ENCODE results near the gene EXD3.
A peak's percentile ranks its signal among the peaks of the same experiment; 100 is the strongest.

EXD3 gene

DNA sequence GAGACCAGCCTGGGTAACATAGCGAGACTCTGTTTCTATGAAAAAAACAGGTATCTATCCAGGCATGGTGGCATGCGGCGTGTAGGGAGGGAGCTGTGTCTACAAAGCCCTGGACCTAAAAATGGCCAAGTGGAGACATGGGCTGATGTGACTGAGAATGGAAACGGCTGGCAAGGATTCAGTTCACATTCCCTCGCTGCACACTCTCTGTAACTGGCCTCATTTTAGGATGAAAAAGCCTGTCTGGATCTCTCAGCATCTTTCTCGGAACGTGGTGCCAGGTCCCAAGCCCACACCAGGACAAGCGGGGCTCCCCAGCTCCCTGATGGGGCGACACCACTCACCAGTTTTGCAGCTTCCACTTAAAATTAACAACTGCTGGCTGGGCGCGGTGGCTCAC, 13.4 kb downstream of the EXD3 start:
- TF ChIP-seq, protein P1, sequence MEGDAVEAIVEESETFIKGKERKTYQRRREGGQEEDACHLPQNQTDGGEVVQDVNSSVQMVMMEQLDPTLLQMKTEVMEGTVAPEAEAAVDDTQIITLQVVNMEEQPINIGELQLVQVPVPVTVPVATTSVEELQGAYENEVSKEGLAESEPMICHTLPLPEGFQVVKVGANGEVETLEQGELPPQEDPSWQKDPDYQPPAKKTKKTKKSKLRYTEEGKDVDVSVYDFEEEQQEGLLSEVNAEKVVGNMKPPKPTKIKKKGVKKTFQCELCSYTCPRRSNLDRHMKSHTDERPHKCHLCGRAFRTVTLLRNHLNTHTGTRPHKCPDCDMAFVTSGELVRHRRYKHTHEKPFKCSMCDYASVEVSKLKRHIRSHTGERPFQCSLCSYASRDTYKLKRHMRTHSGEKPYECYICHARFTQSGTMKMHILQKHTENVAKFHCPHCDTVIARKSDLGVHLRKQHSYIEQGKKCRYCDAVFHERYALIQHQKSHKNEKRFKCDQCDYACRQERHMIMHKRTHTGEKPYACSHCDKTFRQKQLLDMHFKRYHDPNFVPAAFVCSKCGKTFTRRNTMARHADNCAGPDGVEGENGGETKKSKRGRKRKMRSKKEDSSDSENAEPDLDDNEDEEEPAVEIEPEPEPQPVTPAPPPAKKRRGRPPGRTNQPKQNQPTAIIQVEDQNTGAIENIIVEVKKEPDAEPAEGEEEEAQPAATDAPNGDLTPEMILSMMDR (IDR thresholded peaks at IDR 0.05): no peak
- Histone ChIP-seq H3K4me3 (no peak overlapping the region), H3K27ac (peak overlapping the region in 1 of 2 donors; percentile 24)
- no peak for DNase-seq (ENCODE audit: low spot score)

DNA sequence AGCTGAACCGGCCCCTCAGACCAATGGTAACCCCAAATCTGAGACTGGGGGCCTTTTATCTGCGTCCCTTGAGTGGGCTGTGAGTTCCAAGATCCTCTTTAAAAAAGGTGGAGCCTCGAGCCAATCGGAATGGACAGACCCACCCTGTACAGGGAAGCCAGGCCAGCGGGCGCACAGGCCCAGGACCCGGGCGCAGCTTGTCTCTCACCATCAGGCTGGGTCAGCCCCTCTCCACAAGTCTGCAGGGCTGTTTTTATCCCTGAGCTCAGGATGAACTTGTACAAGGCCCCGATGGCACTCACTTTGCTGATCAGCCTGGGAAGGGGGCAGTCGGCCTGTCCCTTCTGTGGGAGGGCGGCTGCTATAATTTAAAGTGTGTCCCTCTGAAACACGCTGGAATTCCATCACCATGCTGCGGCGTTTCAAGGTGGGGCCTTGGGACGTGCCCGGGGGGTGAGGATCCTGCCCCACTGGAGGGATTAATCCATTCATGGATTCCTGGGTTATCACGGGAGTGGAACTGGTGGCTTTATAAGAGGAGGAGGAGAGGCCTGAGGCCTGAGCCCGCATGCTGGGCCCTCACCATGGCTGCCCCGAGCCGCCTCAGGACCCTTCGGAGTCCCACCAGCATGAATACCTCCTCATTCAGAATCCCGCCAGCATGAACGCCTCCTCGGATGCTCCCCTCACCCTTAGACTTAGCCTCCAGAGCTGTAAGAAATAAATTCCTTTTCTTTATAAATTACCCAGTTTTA, 14.1 kb downstream of the EXD3 start:
- TF ChIP-seq, protein P1 (IDR thresholded peaks at IDR 0.05): no peak
- DNase-seq (ENCODE audit: low spot score): no peak
- Histone ChIP-seq H3K4me3 (no peak overlapping the region), H3K27ac (peak overlapping the region in 1 of 2 donors; percentile 24)

DNA sequence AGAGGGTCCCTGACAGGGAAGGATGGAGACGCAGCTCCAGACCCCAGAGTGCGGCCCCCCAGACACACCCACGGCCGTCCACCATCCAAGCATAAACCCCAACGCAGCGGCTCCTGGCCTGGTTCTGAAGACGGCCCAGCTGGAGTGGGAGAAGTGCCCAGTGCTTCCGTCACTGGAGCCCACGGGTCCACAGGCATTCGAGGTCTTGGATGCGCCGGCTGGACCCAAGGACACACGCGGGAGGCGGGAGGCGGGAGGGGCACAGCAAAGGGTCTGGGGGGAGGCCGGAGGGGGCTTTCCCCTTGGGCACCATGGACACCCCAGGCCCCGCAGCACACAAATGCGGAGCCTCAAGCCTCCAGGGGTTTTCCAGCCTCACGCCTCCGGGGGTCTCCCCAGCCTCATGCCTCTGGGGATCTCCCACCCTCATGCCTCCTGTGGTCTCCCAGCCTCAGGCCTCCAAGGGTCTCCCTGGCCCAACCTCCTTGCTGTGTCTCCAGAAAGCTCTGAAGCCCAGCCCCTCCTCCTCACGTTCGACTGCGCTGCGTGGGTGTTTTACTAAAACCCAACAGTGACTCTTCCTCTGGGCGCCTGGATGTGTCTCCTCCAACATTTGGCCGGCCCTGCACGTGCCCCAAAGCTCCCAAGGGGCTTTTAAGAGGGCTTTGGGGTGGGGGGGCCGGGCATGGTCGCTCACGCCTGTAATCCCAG, 15.2 kb downstream of the EXD3 start:
- DNase-seq (ENCODE audit: low spot score): no peak
- Histone ChIP-seq H3K27ac (peak overlapping the region in 1 of 2 donors; percentile 75), H3K4me3 (peak overlapping the region; percentile 68)
- TF ChIP-seq, protein P1 (IDR thresholded peaks at IDR 0.05): no peak

DNA sequence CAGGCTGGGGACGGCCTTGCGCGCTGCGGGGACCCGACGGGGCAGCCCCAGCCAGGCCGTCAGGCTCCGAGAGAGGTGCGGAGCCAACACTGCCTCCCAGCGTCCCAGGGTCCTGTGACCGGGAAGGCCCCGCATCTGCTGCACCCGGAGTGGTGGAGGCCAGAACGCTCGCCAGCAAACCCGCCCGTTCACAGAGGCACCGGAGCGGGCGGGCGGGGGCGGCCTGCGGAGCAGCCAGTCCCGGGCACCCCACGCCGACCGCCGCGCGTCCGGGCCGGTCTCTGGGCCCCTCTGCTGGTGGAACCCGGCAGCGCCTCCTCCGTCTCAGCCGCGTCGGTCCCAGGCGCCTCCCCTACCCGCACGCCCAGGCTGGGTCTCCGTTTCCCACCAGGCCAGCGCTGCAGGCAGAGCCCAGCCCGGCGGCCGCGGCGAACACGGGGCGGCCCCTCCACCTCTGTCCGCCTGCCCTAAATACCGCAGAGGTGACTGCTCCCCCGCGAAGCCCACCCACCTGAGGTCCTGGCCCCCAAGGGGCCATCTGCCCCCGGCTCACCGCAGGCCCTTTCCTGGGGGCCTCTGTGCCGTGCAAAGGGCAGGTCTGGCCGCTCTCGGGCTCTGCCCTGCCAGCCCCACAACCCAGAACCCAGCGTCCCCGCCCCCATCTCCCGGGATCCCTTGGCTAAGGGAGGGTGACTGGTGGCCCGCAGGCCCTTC, 15.9 kb downstream of the EXD3 start:
- Histone ChIP-seq H3K4me3 (peak overlapping the region; percentile 68), H3K27ac (peak overlapping the region in 1 of 2 donors; percentile 75)
- no peak for DNase-seq (ENCODE audit: low spot score)
- TF ChIP-seq, protein P1 (IDR thresholded peaks at IDR 0.05): peak; percentile 72

DNA sequence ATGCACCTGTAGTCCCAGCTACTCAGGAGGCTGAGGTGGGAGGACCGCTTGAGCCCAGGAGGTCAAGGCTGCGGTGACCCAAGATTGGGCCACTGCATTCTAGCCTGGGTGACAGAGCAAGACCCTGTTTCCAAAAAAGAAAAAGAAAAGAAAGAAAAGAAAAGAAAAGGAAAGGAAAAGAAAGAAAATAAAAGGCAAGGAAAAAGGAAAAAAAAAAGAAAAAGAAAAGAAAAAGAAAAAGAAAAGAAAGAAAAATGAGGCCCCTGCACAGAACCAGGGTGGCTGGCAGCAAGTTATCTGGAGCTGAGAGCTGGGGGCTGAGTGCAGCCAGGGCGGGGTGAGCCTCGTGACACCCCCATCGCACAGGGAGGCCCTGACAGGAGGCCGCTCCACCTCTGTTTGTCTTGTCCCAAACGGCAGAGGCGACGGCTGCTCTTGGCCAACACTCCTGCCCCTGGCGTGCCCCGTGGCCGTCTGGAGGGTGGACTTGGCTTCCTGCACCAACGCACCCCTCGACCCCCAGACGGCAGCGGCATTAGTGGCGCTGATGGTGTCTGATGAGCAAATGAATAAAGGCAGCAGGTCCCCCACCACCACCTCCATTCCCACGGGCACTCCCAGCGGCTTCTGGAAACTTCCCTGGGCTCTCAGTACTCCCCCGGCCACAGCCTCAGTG, 16.7 kb downstream of the EXD3 start:
- Histone ChIP-seq H3K27ac (peak overlapping the region in 1 of 2 donors; percentile 75), H3K4me3 (peak overlapping the region; percentile 68)

DNA sequence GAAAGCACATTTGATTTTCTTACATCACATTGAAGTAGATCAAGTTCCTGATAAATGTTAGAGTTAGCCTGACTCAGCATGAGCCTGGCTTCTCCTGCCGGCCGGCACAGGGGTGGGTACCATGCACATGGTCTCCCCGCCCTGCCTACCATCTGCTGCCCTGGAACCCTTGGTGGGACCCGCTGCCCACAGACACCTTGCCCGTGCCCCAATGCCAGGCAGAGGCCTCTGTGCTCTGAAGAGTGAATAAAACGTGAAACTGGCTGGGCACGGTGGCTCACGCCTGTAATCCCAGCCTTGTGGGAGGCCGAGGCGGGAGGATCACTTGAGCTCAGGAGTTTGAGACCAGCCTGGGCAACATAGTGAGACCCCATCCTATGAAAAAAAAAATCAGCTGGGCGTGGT, 17.3 kb downstream of the EXD3 start:
- no peak overlapping the region for H3K27ac ChIP-seq

More for the DNA sequence above, 16.7 kb downstream of the EXD3 start:
- DNase-seq (ENCODE audit: low spot score): no peak
- TF ChIP-seq, protein P1 (IDR thresholded peaks at IDR 0.05): no peak

More for the DNA sequence above, 17.3 kb downstream of the EXD3 start:
- DNase-seq (ENCODE audit: low spot score): no peak
- TF ChIP-seq, protein P1 (IDR thresholded peaks at IDR 0.05): no peak
- no peak overlapping the region for H3K4me3 ChIP-seq
